ENCODE data around the gene GPBAR1. TPM values are rescaled to one million over a fixed set of nuclear protein-coding genes. Genes with fewer than 3 reads are reported as not detected.

Gene GPBAR1
- total RNA-seq: 1 to 10 TPM; 5.7 to 6.6 TPM
- long read RNA-seq, partial matches to known transcripts: 0 of 2 reads
- long read RNA-seq, other reads (novel, unspliced or antisense): 0 of 2 reads

- ATAC-seq (peak; percentile 16 to 39), DNase-seq (peak; percentile 74)
These were observed at the start of gene GPBAR1 for GRCh38 chr2:218260742-218261422. Gene GPBAR1 (plus strand): TSS chr2:218261015. CDS start chr2:218262725, 1,710 bp downstream.

GRCh38 chr2:218214116-218214515 is 46.7 kb upstream of the GPBAR1 start:
- no peak for ATAC-seq
- intact Hi-C loops (cut with DNase I): no loop called here
- no peak for DNase-seq

More at GRCh38 chr2:218260742-218261422, at the start of gene GPBAR1:
- intact Hi-C loops (cut with DNase I): no loop called here

GRCh38 chr2:218216336-218216673 is 44.5 kb upstream of the GPBAR1 start:
- intact Hi-C loops (cut with DNase I): no loop called here
- peak; percentile 52 for DNase-seq
- ATAC-seq: peak in 1 of 2 donors; percentile 11

GRCh38 chr2:218216674-218217359 is 44.0 kb upstream of the GPBAR1 start, which contains the start of gene ARPC2:
Gene ARPC2 (plus strand): TSS chr2:218217189. CDS start chr2:218217471, 282 bp downstream.
- intact Hi-C loops (cut with DNase I): no loop called here
- ATAC-seq (peak; percentile 97), DNase-seq (peak; percentile 97)

GRCh38 chr2:218217360-218218267 is 43.2 kb upstream of the GPBAR1 start:
- DNase-seq: peak; percentile 73
- intact Hi-C loops (cut with DNase I): no loop called here

GRCh38 chr2:218218268-218219185 is 42.3 kb upstream of the GPBAR1 start:
- DNase-seq: no peak
- intact Hi-C loops (cut with DNase I): no loop called here
- ATAC-seq: no peak

More at GRCh38 chr2:218217360-218218267, 43.2 kb upstream of the GPBAR1 start:
- ATAC-seq: peak; percentile 64 to 83

GRCh38 chr2:218219934-218220333 is 40.9 kb upstream of the GPBAR1 start:
- no peak for DNase-seq
- no peak for ATAC-seq
- intact Hi-C loops (cut with DNase I): no loop called here

- DNase-seq: no peak
- no peak for ATAC-seq
- intact Hi-C loops (cut with DNase I): no loop called here
These were observed 39.8 kb upstream of the GPBAR1 start for GRCh38 chr2:218221000-218221399.

GRCh38 chr2:218223046-218223445 is 37.8 kb upstream of the GPBAR1 start:
- DNase-seq (no peak), ATAC-seq (no peak)
- intact Hi-C loops (cut with DNase I): no loop called here

GRCh38 chr2:218224186-218224585 is 36.6 kb upstream of the GPBAR1 start:
- intact Hi-C loops (cut with DNase I): no loop called here
- no peak for ATAC-seq
- no peak for DNase-seq

- intact Hi-C loops (cut with DNase I): no loop called here
- ATAC-seq: no peak
- no peak for DNase-seq
These were observed 33.9 kb upstream of the GPBAR1 start for GRCh38 chr2:218226903-218227302.

- ATAC-seq (no peak), DNase-seq (no peak)
- intact Hi-C loops (cut with DNase I): no loop called here
These were observed 32.3 kb upstream of the GPBAR1 start for GRCh38 chr2:218228366-218229090.

GRCh38 chr2:218229239-218229638 is 31.6 kb upstream of the GPBAR1 start:
- DNase-seq (no peak), ATAC-seq (peak; percentile 63 to 84)

GRCh38 chr2:218229851-218230250 is 31.0 kb upstream of the GPBAR1 start:
- ATAC-seq: peak in 1 of 2 donors; percentile 44
- no peak for DNase-seq
- intact Hi-C loops (cut with DNase I): no loop called here

More at GRCh38 chr2:218229239-218229638, 31.6 kb upstream of the GPBAR1 start:
- intact Hi-C loops (cut with DNase I): no loop called here

- DNase-seq (no peak), ATAC-seq (peak in 1 of 2 donors; percentile 39)
- intact Hi-C loops (cut with DNase I): no loop called here
These were observed 29.9 kb upstream of the GPBAR1 start for GRCh38 chr2:218230882-218231281.

GRCh38 chr2:218233543-218233942 is 27.3 kb upstream of the GPBAR1 start:
- no peak for ATAC-seq
- intact Hi-C loops (cut with DNase I): no loop called here
- no peak for DNase-seq

- intact Hi-C loops (cut with DNase I): no loop called here
- DNase-seq (no peak), ATAC-seq (no peak)
These were observed 26.3 kb upstream of the GPBAR1 start for GRCh38 chr2:218234521-218234920.

GRCh38 chr2:218235017-218235416 is 25.8 kb upstream of the GPBAR1 start:
- no peak for ATAC-seq
- intact Hi-C loops (cut with DNase I): no loop called here
- no peak for DNase-seq
